Adrenal gland (tissue), 12 donors: ENCODE data around the gene GPC3. TPM values are rescaled to one million over a fixed set of nuclear protein-coding genes. Genes with fewer than 3 reads are reported as not detected.

Source experiments
- DNase-seq, 7 donors: peaks; one replicate each; pipeline ENCODE4 v3.0.0-alpha.2; 2019 to 2020
- H3K27ac ChIP-seq, 5 donors: fragments of 200-600 bp; sonication (generic) in 4 of 5; 1 replicate in 3 of 5; 2 replicates in 2 of 5; pipeline versions ENCODE4 v1.5.1 to v1.8.0; 2016 to 2020; ENCODE audit warnings: mild to moderate bottlenecking in 1 of 5
- H3K27me3 ChIP-seq: fragments of 200-600 bp; 2 replicates; pipeline ENCODE4 v1.8.0; 2021
- H3K36me3 ChIP-seq, 2 donors: fragments of 200-600 bp; replicated peaks in 1 of 2; 1 replicate in 1 of 2; 2 replicates in 1 of 2; pipeline versions ENCODE4 v1.5.1 to v1.8.0; 2018 to 2022
- H3K4me1 ChIP-seq, 2 donors: fragments of 200-600 bp; replicated peaks in 1 of 2; 1 replicate in 1 of 2; 2 replicates in 1 of 2; pipeline versions ENCODE4 v1.5.1 to v1.8.0; 2018 to 2021
- H3K4me3 ChIP-seq, 4 donors: fragments of 200-600 bp; sonication (generic) in 3 of 4; one replicate each; pipeline ENCODE4 v1.5.1; 2016 to 2018
- H3K9me3 ChIP-seq, 3 donors: fragments of 200-600 bp; sonication (generic) in 1 of 3; replicated peaks in 1 of 3; 1 replicate in 2 of 3; 2 replicates in 1 of 3; pipeline versions ENCODE4 v1.5.1 to v1.8.0; 2016 to 2021
- POLR2A ChIP-seq, 2 donors: fragments of 450-650 bp; IDR thresholded peaks; one replicate each; pipeline ENCODE4 v1.6.1; 2017; ENCODE audit warnings: antibody characterized with exemption in 2 of 2, mild to moderate bottlenecking in 2 of 2, moderate library complexity in 1 of 2
- WGBS, 4 donors: extraction: QIAGEN DNeasy Blood & Tissue Kit in 2 of 4; methylation state at CpG; one replicate each; pipeline versions ENCODE4 v1.1.5 to v1.1.7; 2013 to 2017; 5-methylcytosine and 5-hydroxymethylcytosine counted together
- intact Hi-C, 2 donors: fragments of 100-400 bp; cut with DNase I; formaldehyde crosslinking; loops; one replicate each; pipeline versions ENCODE4 v1.14.1 to v1.15.0; 2022 to 2023
- polyA plus RNA-seq, 3 donors: library from polyadenylated mRNA; stranded (reverse); fragments of 200-250 nt in 2 of 3; fragments of 350-450 nt in 1 of 3; fragmentation: Illumina TruSeq in 1 of 3; extraction: RNeasy Lipid Tissue Mini Kit (QIAGEN cat#74804) in 1 of 3; gene quantifications; one replicate each; pipeline ENCODE4 v1.2.3, GENCODE V29; 2013 to 2014
- total RNA-seq, 9 donors: library from RNA; depleted of rRNA in 4 of 9; stranded (reverse); fragments of >200 nt in 4 of 9; fragments of 120-200 nt in 1 of 9; fragmentation: NEBNext Ultra II Directional in 1 of 9; extraction: Animal tissue kit (Norgen Biotek cat#: 25700) in 1 of 9; gene quantifications; one replicate each; pipeline versions ENCODE4 v1.1.0 to v1.2.4, GENCODE V29; 2013 to 2023
- TF ChIP-seq, protein P1 (sequence below), 6 experiments: fragments of 450-650 bp in 4 of 6; fragments of 200-600 bp in 2 of 6; sonication (generic) in 1 of 6; IDR thresholded peaks; 1 replicate in 5 of 6; 2 replicates in 1 of 6; pipeline versions ENCODE4 v1.5.1 to v1.8.0; 2016 to 2021; ENCODE audit warnings: antibody characterized with exemption in 6 of 6, mild to moderate bottlenecking in 2 of 6, moderate library complexity in 1 of 6
- donor health status: healthy with polysubstance abuse.
- donor health status: Bipolar disorder and iron deficiency.
- donor health status: DM: yes; HTN: yes; CAD: no.
- donor health status: DM: no; HTN: no; CAD: no.
- donor health status: DM: no; HTN: no; CAD: no.
- donor health status: DM: yes; HTN: yes; CAD: no.

GPC3 gene
- total and polyA plus RNA-seq, 12 donors, result 3.5 to 56.7 (median 20.9) TPM

DNA sequence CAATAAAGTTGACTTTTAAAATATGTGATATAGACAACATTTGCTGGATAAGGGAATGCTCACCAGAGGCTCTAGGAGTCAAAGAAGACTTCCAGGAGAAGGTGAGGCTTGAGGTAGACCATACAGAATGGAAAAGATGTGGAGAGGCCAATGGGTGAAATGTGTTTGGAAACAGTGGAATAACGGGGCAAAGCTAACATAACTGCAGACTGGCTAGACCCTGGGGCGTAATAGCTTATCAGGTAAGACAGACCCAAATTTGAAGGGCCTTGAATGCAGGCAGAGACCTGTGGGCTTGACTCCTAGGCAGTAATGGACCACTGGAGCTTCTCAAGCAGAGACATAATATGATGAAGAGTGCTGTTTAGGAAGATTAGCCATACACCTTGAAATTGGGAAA lies 25.4 kb downstream of the GPC3 start:
- peaks cover 3% of the 10 kb centered on the region for H3K27me3 ChIP-seq
- H3K36me3 ChIP-seq, result no peaks in the 10 kb centered on the region
- intact Hi-C loops, result no loop called here
- WGBS, 4 donors, result 56 to 87% (median 74%) methylated on average over 2 of the region's 2 CpGs
- no peak overlapping the region for H3K4me3 ChIP-seq
- H3K4me1 ChIP-seq, result no peaks in the 10 kb centered on the region
- TF ChIP-seq, protein P1, sequence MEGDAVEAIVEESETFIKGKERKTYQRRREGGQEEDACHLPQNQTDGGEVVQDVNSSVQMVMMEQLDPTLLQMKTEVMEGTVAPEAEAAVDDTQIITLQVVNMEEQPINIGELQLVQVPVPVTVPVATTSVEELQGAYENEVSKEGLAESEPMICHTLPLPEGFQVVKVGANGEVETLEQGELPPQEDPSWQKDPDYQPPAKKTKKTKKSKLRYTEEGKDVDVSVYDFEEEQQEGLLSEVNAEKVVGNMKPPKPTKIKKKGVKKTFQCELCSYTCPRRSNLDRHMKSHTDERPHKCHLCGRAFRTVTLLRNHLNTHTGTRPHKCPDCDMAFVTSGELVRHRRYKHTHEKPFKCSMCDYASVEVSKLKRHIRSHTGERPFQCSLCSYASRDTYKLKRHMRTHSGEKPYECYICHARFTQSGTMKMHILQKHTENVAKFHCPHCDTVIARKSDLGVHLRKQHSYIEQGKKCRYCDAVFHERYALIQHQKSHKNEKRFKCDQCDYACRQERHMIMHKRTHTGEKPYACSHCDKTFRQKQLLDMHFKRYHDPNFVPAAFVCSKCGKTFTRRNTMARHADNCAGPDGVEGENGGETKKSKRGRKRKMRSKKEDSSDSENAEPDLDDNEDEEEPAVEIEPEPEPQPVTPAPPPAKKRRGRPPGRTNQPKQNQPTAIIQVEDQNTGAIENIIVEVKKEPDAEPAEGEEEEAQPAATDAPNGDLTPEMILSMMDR (IDR thresholded peaks at IDR 0.05), result no peak
- TF ChIP-seq POLR2A (IDR thresholded peaks at IDR 0.05), result no peak
- H3K27ac ChIP-seq, result no peak overlapping the region
- H3K9me3 ChIP-seq, result no peaks in the 10 kb centered on the region
- no peak for DNase-seq

DNA sequence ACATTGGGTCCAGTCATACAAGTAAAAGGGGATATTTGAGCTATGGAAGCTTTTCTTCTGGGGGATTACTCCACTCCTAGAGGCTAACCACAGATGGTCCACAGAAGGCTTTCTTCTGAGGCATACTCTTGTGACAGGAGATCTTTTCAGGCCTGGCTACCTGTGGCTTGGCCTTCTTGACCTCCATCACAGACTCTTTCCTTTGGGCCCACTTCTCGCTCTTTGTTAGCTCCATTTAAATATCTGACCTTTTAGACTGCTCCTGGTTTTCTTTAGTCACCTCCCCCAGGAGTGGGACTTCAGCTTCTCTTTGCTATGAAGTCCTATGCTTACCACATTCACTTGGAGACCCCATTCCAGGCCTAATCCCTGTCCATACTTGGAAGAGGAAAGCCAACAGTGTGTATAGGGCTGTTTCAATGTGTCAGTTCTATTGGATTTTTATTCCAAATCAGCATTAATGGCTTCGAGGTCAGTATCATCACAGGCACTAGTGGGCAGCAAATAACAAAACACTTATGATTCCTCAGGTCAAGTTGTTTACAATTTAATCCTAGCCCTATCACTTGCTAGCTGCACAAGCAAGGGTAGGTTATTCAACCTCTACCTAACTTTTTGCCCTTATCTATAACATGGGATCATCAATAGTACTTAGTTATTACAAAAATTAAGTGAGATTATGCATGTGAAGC lies 26.3 kb downstream of the GPC3 start:
- TF ChIP-seq, protein P1 (IDR thresholded peaks at IDR 0.05), result no peak
- no peak for TF ChIP-seq POLR2A (IDR thresholded peaks at IDR 0.05)
- DNase-seq, result no peak
- Histone ChIP-seq H3K27ac (no peak overlapping the region), H3K4me3 (no peak overlapping the region), H3K9me3 (no peaks in the 10 kb centered on the region), H3K27me3 (peaks cover 6% of the 10 kb centered on the region), H3K4me1 (no peaks in the 10 kb centered on the region), H3K36me3 (no peaks in the 10 kb centered on the region)
- intact Hi-C loops, result no loop called here
- 60 to 80% (median 69%) methylated on average over 2 of the region's 2 CpGs for WGBS, 4 donors

DNA sequence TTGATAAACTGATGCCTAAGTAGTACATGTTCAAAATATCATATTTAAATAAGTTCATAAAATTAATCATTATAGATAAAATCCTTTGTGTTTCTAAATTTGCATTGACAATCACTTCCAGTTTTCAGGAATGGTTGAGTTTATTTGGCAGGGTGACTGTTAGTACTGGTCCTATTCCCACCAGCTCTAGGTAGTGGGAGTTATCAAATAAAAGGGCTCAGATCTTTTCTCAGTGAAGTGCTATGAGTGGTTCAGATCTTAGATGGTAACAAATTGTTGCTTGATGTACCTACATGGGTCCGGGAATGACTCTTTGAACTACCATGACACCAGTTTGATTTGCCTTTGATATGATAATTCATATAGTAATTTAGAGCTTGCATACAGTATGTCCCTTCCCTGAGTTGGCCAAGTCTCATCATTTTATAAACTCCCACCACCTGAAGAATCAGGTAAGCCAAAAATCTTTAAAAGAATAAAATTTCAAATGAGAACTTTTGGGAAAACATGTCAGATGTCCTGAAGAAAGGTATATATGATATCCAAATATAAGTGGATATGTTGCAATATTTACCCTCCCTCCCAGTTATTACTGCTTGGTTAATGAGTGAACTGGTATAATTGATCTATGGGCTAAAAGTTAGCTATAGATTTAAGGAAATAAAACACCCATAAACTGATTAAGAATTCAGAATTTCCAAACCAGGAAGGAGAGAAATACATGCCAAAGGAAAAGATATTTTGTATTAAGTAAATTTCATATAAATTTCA lies 28.6 kb downstream of the GPC3 start:
- no peak overlapping the region for H3K4me3 ChIP-seq
- no peaks in the 10 kb centered on the region for H3K36me3 ChIP-seq
- H3K27me3 ChIP-seq, result peaks cover 6% of the 10 kb centered on the region
- TF ChIP-seq POLR2A (IDR thresholded peaks at IDR 0.05), result no peak
- TF ChIP-seq, protein P1 (IDR thresholded peaks at IDR 0.05), result no peak
- no peak for DNase-seq
- H3K27ac ChIP-seq, result no peak overlapping the region
- intact Hi-C loops, result no loop called here
- H3K4me1 ChIP-seq, result no peaks in the 10 kb centered on the region
- 60 to 92% (median 79%) methylated on average over 1 of the region's 1 CpG for WGBS, 4 donors
- H3K9me3 ChIP-seq, result no peaks in the 10 kb centered on the region

GRCh38 chrX:133953785-133954355 lies 31.5 kb downstream of the GPC3 start:
- Histone ChIP-seq H3K27ac (no peak overlapping the region), H3K36me3 (no peaks in the 10 kb centered on the region), H3K4me1 (no peaks in the 10 kb centered on the region), H3K9me3 (no peaks in the 10 kb centered on the region), H3K4me3 (no peak overlapping the region), H3K27me3 (peaks cover 6% of the 10 kb centered on the region)
- TF ChIP-seq POLR2A (IDR thresholded peaks at IDR 0.05), result no peak
- TF ChIP-seq, protein P1 (IDR thresholded peaks at IDR 0.05), result no peak
- 70 to 78% (median 76%) methylated on average over 4 of the region's 4 CpGs for WGBS, 4 donors
- intact Hi-C loops, result no loop called here
- no peak for DNase-seq
